Naive thymus-derived CD4-positive, alpha-beta T cell (primary cell): ENCODE data around the gene ZC3HAV1. TPM values are rescaled to one million over a fixed set of nuclear protein-coding genes. Genes with fewer than 3 reads are reported as not detected.

ENCODE experiments used
- ATAC-seq: fragments of 150-1000 bp; cut with Tn5 transposase; 2 replicates; pipeline ENCODE4 v1.10.0; 2021; ENCODE audit warnings: mild to moderate bottlenecking, moderate library complexity
- CTCF ChIA-PET: fragments of 350-600 bp; sonication (Branson Sonifier 250); formaldehyde crosslinking; loops from one replicate; lab custom pipeline; 2021; ENCODE audit warnings: antibody characterized with exemption; lab: Charles Lee
- POLR2A ChIA-PET: fragments of 350-600 bp; sonication (Branson Sonifier 250); formaldehyde crosslinking; loops from one replicate; lab custom pipeline; 2021; ENCODE audit warnings: antibody characterized with exemption, inconsistent platforms; lab: Charles Lee
- DNase-seq, 9 donors: peaks; one replicate each; pipeline versions ENCODE4 v3.0.0 to v3.0.0-alpha.2; 2020 to 2022; ENCODE audit warnings: mixed read lengths in 1 of 9
- H3K27ac ChIP-seq: one replicate; pipeline ENCODE4 v1.7.0; 2013; ENCODE audit warnings: mild to moderate bottlenecking, low read depth, low read length, moderate library complexity
- H3K27me3 ChIP-seq, 2 donors: one replicate each; pipeline ENCODE4 v1.7.0; 2013; ENCODE audit warnings: low read length in 2 of 2, mild to moderate bottlenecking in 2 of 2, moderate library complexity in 2 of 2; ENCODE audit not compliant: control insufficient read depth in 2 of 2, insufficient read depth in 2 of 2
- H3K36me3 ChIP-seq, 3 experiments: 1 replicate in 2 of 3; 2 replicates in 1 of 3; pipeline ENCODE4 v1.7.0; 2013; ENCODE audit warnings: low read length in 3 of 3, mild to moderate bottlenecking in 3 of 3, moderate library complexity in 1 of 3; ENCODE audit not compliant: insufficient read depth in 3 of 3, control insufficient read depth in 2 of 3
- H3K4me1 ChIP-seq, 2 donors: one replicate each; pipeline ENCODE4 v1.7.0; 2013; ENCODE audit warnings: low read length in 2 of 2, mild to moderate bottlenecking in 2 of 2, moderate library complexity in 1 of 2; ENCODE audit not compliant: control insufficient read depth in 2 of 2, insufficient read depth in 2 of 2
- H3K4me3 ChIP-seq: 2 replicates; pipeline ENCODE4 v1.7.0; 2013; ENCODE audit warnings: mild to moderate bottlenecking, low read length
- H3K9me3 ChIP-seq, 3 experiments: 1 replicate in 2 of 3; 2 replicates in 1 of 3; pipeline ENCODE4 v1.7.0; 2013; ENCODE audit warnings: low read length in 3 of 3; ENCODE audit not compliant: control insufficient read depth in 2 of 3
- H3K27ac Mint-ChIP-seq, 9 donors: one replicate each; pipeline ENCODE4 v1.8.0; 2020 to 2022; ENCODE audit warnings: mixed read lengths in 9 of 9, mild to moderate bottlenecking in 8 of 9, moderate library complexity in 5 of 9, inconsistent platforms in 2 of 9
- H3K27me3 Mint-ChIP-seq, 5 donors: one replicate each; pipeline ENCODE4 v1.8.0; 2021 to 2022; ENCODE audit warnings: mixed read lengths in 5 of 5, mild to moderate bottlenecking in 1 of 5
- H3K36me3 Mint-ChIP-seq, 5 donors: one replicate each; pipeline ENCODE4 v1.8.0; 2020 to 2022; ENCODE audit warnings: mixed read lengths in 5 of 5, mild to moderate bottlenecking in 3 of 5, inconsistent platforms in 1 of 5
- H3K4me1 Mint-ChIP-seq, 7 donors: one replicate each; pipeline ENCODE4 v1.8.0; 2020 to 2022; ENCODE audit warnings: mixed read lengths in 7 of 7, mild to moderate bottlenecking in 3 of 7, inconsistent platforms in 1 of 7
- H3K4me3 Mint-ChIP-seq, 10 donors: one replicate each; pipeline ENCODE4 v1.8.0; 2020 to 2022; ENCODE audit warnings: mild to moderate bottlenecking in 10 of 10, mixed read lengths in 10 of 10, moderate library complexity in 6 of 10, inconsistent platforms in 2 of 10
- H3K9me3 Mint-ChIP-seq, 11 donors: one replicate each; pipeline ENCODE4 v1.8.0; 2020 to 2022; ENCODE audit warnings: mixed read lengths in 11 of 11, mild to moderate bottlenecking in 4 of 11, inconsistent platforms in 1 of 11, moderate library complexity in 1 of 11
- intact Hi-C, 2 donors: fragments of 100-400 bp; cut with micrococcal nuclease; formaldehyde crosslinking; loops; one replicate each; pipeline ENCODE4 v1.15.1; 2023
- polyA plus RNA-seq, 2 donors: library from polyadenylated mRNA; unstranded; fragments of 300-500 nt; fragmentation: Illumina TruSeq; gene quantifications; one replicate each; pipeline ENCODE4 v1.2.3, GENCODE V29; 2021
- total RNA-seq, 6 experiments: library from RNA in 5 of 6; stranded (reverse) in 5 of 6; gene quantifications; 1 replicate in 5 of 6; 2 replicates in 1 of 6; pipeline ENCODE4 v1.2.3 and lab custom pipeline; 2021 to 2026

Gene ZC3HAV1
- total and polyA plus RNA-seq, 7 experiments from 2014 or later = 129 to 249 (median 157) TPM

DNA sequence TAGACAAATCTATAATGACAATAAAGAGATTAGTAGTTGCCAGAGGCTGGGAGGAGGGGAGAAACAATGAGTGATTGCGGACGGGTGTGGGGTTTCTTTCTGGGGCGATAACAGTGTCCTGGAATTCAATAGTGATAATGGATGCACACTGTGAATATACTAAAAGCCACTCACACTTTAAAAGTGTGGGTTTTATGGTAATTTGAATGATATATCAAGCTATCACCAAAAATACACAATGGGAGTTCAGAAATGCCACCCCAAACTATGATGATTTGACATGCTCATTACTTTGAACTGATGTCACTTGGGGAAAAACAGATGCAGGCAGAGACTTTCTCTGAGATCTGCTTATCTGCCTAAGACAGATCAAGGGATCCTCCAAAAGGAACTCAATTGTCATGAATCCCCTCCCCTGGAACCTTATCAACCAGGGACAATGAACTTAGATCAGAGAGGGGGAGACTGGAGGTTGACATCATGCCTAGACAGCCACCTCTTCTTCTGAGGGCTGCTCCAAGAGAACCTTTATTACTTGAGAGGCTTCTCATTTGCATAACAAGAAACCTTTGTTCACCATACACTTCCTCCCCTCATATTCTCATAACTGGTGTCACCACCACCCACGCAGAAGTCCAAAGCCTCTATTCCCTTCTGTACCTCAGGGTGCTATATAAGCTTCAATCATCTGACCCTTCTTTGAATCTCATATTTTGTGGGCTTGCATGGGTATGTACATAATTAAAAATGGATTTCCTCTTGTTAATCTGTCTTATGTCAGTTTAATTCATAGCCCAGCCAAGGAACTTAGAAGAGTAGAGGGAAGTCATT is 14.8 kb upstream of the ZC3HAV1 start:
- intact Hi-C loops = loop anchor here in 1 of 2 donors (1.0 kb wide), 1 partner anchor 9 kb away; no protein-coding TSS in a partner anchor
- Histone ChIP-seq H3K4me3 (no peak overlapping the region), H3K27ac (no peak overlapping the region), H3K36me3 (no peaks in the 10 kb centered on the region), H3K4me1 (peaks cover 1 to 20% of the 10 kb centered on the region in 2 donors), H3K27me3 (no peaks in the 10 kb centered on the region), H3K9me3 (no peaks in the 10 kb centered on the region)
- ChIA-PET CTCF (interaction anchor here (0.6 to 5.5 kb wide), 5 partner anchors 10 to 238 kb away, joined by 3 to 74 read pairs (median 3); no protein-coding TSS in a partner anchor), POLR2A (interaction anchor here (0.8 to 3.2 kb wide), 6 partner anchors 10 to 107 kb away, joined by 3 to 13 read pairs (median 4); no protein-coding TSS in a partner anchor)
- H3K36me3 Mint-ChIP-seq = peaks cover 0 to 3% (median 0%) of the 10 kb centered on the region in 5 donors
- ATAC-seq = no peak
- peaks cover 7 to 40% (median 25%) of the 10 kb centered on the region in 7 donors for H3K4me1 Mint-ChIP-seq
- H3K27me3 Mint-ChIP-seq = peaks cover 0 to 7% (median 0%) of the 10 kb centered on the region in 5 donors
- H3K4me3 Mint-ChIP-seq = peak overlapping the region in 2 of 10 donors; percentile 3 to 31
- no peak for DNase-seq
- H3K9me3 Mint-ChIP-seq = peaks cover 0 to 2% (median 0%) of the 10 kb centered on the region in 11 donors
- peak overlapping the region in 1 of 9 donors; percentile 43 for H3K27ac Mint-ChIP-seq

DNA sequence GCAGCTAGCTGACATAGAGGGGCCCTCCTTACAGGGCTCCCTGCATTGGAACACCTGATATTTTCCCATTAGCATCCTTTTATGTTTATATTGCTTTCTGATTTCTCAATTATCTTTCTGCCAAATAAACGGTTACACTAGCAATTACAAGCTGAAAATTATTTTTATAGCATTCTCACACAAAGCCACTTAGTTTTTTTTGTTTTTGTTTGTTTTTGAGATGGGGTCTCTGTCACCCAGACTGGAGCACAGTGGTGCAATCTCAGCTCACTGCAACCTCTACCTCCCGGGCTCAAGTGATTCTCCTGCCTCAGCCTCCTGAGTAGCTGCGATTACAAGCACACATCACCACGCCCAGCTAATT is 9.9 kb upstream of the ZC3HAV1 start:
- DNase-seq = no peak
- H3K9me3 Mint-ChIP-seq = no peaks in the 10 kb centered on the region
- ChIA-PET CTCF (interaction anchor here (0.6 to 1.8 kb wide), 4 partner anchors 8 to 230 kb away, joined by 3 to 10 read pairs (median 4); no protein-coding TSS in a partner anchor), POLR2A (interaction anchor here (0.6 to 7.9 kb wide), 12 partner anchors 9 to 60 kb away, joined by 3 to 42 read pairs (median 4); partner anchors contain the start of gene ZC3HAV1)
- H3K27me3 ChIP-seq = no peaks in the 10 kb centered on the region
- H3K36me3 Mint-ChIP-seq = no peaks in the 10 kb centered on the region
- ATAC-seq = no peak
- peaks cover 12 to 33% of the 10 kb centered on the region in 2 donors for H3K4me1 ChIP-seq
- no peaks in the 10 kb centered on the region for H3K36me3 ChIP-seq
- H3K27ac ChIP-seq = peak overlapping the region; percentile 52
- H3K27me3 Mint-ChIP-seq = peaks cover 0 to 5% (median 0%) of the 10 kb centered on the region in 5 donors
- intact Hi-C loops = loop anchor here (1.0 kb wide), 2 partner anchors 10 to 14 kb away; partner anchors contain the start of gene ZC3HAV1 (in 1 of the 2)
- peaks cover 27 to 56% (median 49%) of the 10 kb centered on the region in 7 donors for H3K4me1 Mint-ChIP-seq
- H3K27ac Mint-ChIP-seq = peak overlapping the region; percentile 10 to 94 (median 85)
- peak overlapping the region; percentile 39 to 84 (median 76) for H3K4me3 Mint-ChIP-seq
- H3K4me3 ChIP-seq = peak overlapping the region; percentile 39
- no peaks in the 10 kb centered on the region for H3K9me3 ChIP-seq

DNA sequence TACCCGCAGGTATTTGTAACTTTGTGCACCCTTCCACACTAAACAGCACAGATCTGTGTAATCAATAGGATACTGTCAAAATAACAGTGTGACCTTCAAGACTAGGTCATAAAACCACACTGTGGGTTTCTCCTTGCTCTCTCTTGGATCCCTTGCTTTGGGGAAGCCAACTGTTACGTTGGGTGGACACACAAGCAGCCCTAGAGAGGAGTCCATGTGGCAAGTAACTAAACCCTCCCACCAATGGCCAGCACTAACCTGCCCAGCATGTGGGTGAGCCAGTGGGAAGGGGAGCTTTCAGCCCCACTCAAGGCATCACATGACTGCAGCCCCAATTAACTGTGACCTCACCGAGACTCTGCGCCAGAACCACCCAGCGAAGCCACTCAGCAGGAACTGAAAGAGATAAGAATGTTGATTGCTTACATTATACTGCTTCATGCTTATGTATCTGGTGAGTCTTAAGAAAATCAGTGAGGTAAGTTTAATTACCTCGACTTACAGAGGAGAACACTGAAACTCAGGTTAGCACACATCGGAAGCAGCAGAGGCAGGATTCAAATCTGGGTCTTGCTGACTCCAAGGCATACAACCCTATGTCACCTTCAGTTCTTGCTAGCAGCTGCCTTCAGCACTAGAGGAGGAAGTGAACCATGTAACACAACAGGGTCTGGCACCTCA is 9.4 kb upstream of the ZC3HAV1 start:
- peak overlapping the region; percentile 10 to 94 (median 85) for H3K27ac Mint-ChIP-seq
- H3K4me3 ChIP-seq = peak overlapping the region; percentile 39
- intact Hi-C loops = loop anchor here (1.0 kb wide), 2 partner anchors 10 to 14 kb away; partner anchors contain the start of gene ZC3HAV1 (in 1 of the 2)

DNA sequence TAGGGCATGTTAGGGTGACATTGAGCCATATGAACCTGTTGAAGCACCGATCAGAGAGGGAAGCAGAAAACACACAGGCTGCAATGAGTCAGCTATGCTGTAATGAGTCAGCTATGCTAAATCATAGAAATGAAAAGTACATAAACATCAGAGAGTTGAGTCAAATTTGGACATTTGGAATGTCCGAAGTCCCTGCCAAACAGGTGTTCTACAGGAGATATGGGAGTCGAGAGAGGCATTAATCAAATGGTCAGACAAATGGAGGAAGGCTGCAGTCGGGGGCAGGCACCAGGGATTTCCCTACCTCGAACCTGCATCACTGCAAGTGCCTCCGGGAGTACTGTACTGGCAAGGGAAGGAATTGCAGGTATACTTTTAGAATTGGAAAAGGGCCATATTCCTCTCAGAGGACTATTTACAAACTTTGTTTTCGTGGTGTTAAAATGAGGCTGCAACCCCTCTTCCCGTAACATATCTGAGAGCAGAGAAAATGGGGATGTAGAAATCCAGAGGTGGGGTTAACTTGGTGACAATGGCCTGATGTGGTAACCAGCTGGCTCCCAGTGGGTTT is 8.8 kb upstream of the ZC3HAV1 start:
- Mint-ChIP-seq H3K9me3 (no peaks in the 10 kb centered on the region), H3K4me1 (peaks cover 26 to 54% (median 49%) of the 10 kb centered on the region in 7 donors), H3K27ac (peak overlapping the region in 8 of 9 donors; percentile 34 to 94 (median 88)), H3K36me3 (no peaks in the 10 kb centered on the region), H3K27me3 (peaks cover 0 to 5% (median 0%) of the 10 kb centered on the region in 5 donors), H3K4me3 (peak overlapping the region in 9 of 10 donors; percentile 22 to 82 (median 72))
- DNase-seq (no peak), ATAC-seq (peak; percentile 37)
- ChIA-PET POLR2A (interaction anchor here (1.0 to 7.9 kb wide), 8 partner anchors 8 to 223 kb away, joined by 3 to 42 read pairs (median 5); partner anchors contain the start of gene ZC3HAV1), CTCF (interaction anchor here (1.0 to 1.8 kb wide), 2 partner anchors 9 to 45 kb away, joined by 3 to 10 read pairs; no protein-coding TSS in a partner anchor)
- peaks cover 12 to 30% of the 10 kb centered on the region in 2 donors for H3K4me1 ChIP-seq
- H3K9me3 ChIP-seq = no peaks in the 10 kb centered on the region
- intact Hi-C loops = no loop called here
- H3K27ac ChIP-seq = peak overlapping the region; percentile 52
- no peaks in the 10 kb centered on the region for H3K36me3 ChIP-seq
- peak overlapping the region; percentile 39 for H3K4me3 ChIP-seq
- H3K27me3 ChIP-seq = no peaks in the 10 kb centered on the region

More for the DNA sequence above, 9.4 kb upstream of the ZC3HAV1 start:
- H3K36me3 Mint-ChIP-seq = no peaks in the 10 kb centered on the region
- ChIA-PET CTCF (interaction anchor here (0.6 to 1.8 kb wide), 5 partner anchors 9 to 231 kb away, joined by 3 to 10 read pairs (median 3); no protein-coding TSS in a partner anchor), POLR2A (interaction anchor here (0.7 to 7.9 kb wide), 11 partner anchors 8 to 54 kb away, joined by 3 to 42 read pairs (median 5); partner anchors contain the start of gene ZC3HAV1)
- no peaks in the 10 kb centered on the region for H3K27me3 ChIP-seq
- H3K27ac ChIP-seq = peak overlapping the region; percentile 52
- DNase-seq (peak in 1 of 9 donors; percentile 33), ATAC-seq (peak; percentile 80)
- peaks cover 12 to 30% of the 10 kb centered on the region in 2 donors for H3K4me1 ChIP-seq
- H3K4me3 Mint-ChIP-seq = peak overlapping the region; percentile 62 to 84 (median 76)
- H3K9me3 ChIP-seq = no peaks in the 10 kb centered on the region
- peaks cover 27 to 58% (median 49%) of the 10 kb centered on the region in 7 donors for H3K4me1 Mint-ChIP-seq
- H3K36me3 ChIP-seq = no peaks in the 10 kb centered on the region
- peaks cover 0 to 5% (median 0%) of the 10 kb centered on the region in 5 donors for H3K27me3 Mint-ChIP-seq
- H3K9me3 Mint-ChIP-seq = no peaks in the 10 kb centered on the region

DNA sequence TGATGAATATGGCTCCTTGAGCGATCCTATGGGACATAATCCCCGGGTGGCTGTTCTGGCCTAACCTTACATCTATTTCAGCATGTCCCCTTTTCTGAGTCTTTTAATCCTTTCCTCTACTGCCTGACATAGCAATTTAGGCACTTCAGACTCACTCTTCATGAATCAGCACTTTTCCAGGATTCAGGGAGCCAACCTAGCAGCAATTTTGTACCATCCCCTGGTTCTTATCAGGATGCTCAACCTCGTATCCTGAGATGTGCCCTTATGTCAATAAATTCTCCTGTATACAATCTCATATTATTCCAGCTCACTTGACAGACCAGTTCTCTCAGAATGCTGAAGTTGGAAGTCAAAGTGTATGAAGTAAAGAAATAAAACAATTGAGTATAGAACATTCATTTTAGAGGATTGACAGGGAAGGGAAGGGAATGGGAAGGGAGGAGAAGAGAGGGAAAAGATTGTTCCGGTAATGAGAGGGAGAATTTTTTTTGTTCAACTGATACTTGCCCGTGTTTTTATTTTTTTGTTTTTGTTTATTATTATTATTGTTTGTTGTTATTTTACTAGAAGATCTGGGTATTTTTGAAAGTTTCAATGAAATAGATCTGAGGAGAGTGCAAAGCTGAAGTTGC is 8.2 kb upstream of the ZC3HAV1 start:
- Mint-ChIP-seq H3K27ac (peak overlapping the region in 6 of 9 donors; percentile 9 to 85 (median 62)), H3K9me3 (peaks cover 0 to 3% (median 0%) of the 10 kb centered on the region in 11 donors), H3K36me3 (no peaks in the 10 kb centered on the region), H3K4me3 (peak overlapping the region in 6 of 10 donors; percentile 55 to 82 (median 69)), H3K27me3 (peaks cover 0 to 5% (median 0%) of the 10 kb centered on the region in 5 donors), H3K4me1 (peaks cover 26 to 59% (median 55%) of the 10 kb centered on the region in 7 donors)
- H3K9me3 ChIP-seq = no peaks in the 10 kb centered on the region
- peaks cover 12 to 30% of the 10 kb centered on the region in 2 donors for H3K4me1 ChIP-seq
- H3K4me3 ChIP-seq = no peak overlapping the region
- ATAC-seq = no peak
- DNase-seq = no peak
- H3K27ac ChIP-seq = no peak overlapping the region
- intact Hi-C loops = no loop called here
- ChIA-PET CTCF (interaction anchor here (1.0 kb wide), 2 partner anchors 9 to 45 kb away, joined by 3 read pairs; no protein-coding TSS in a partner anchor), POLR2A (interaction anchor here (1.0 to 7.9 kb wide), 5 partner anchors 7 to 223 kb away, joined by 3 to 42 read pairs (median 5); no protein-coding TSS in a partner anchor)
- H3K27me3 ChIP-seq = no peaks in the 10 kb centered on the region
- no peaks in the 10 kb centered on the region for H3K36me3 ChIP-seq
